ENCODE results near the gene TSPOAP1. TPM values are rescaled to one million over a fixed set of nuclear protein-coding genes. Genes with fewer than 3 reads are reported as not detected.

TSPOAP1 gene
- total and polyA plus RNA-seq, 2 of the 13 experiments (the other 11 are each of a cell fraction or from before 2014, with no cell fraction given) = not detected

GRCh38 chr17:58364270-58364942 lies 35.8 kb upstream of the TSPOAP1 start (continued):
- peak; percentile 73 for TF ChIP-seq ZNF598 (CRISPR knock-in tag; IDR thresholded peaks at IDR 0.05; ENCODE audit: borderline replicate concordance)
- TF ChIP-seq TFDP1 (CRISPR knock-in tag; IDR thresholded peaks at IDR 0.05; ENCODE audit: borderline replicate concordance) = no peak
- no peak for TF ChIP-seq ESRRA (CRISPR knock-in tag; IDR thresholded peaks at IDR 0.05; ENCODE audit: low read depth)
- no peak for TF ChIP-seq TRIM24 (CRISPR knock-in tag; IDR thresholded peaks at IDR 0.05)
- TF ChIP-seq CREB1 (IDR thresholded peaks at IDR 0.05) = no peak
- no peak for TF ChIP-seq CREB1 (CRISPR knock-in tag; IDR thresholded peaks at IDR 0.05)
- no peak for TF ChIP-seq MBD4 (IDR thresholded peaks at IDR 0.05; ENCODE audit: borderline replicate concordance, low read length)
- peak; percentile 98 for TF ChIP-seq ZNF687 (CRISPR knock-in tag; IDR thresholded peaks at IDR 0.05)
- no peak for TF ChIP-seq ZNF510 (CRISPR knock-in tag; IDR thresholded peaks at IDR 0.05; ENCODE audit: low read depth)
- TF ChIP-seq SETDB1 (CRISPR knock-in tag; IDR thresholded peaks at IDR 0.05; ENCODE audit: borderline replicate concordance) = no peak
- 0 out of 2 replicates have a peak, but pooled peaks have one; percentile 23 for TF ChIP-seq DZIP1 (CRISPR knock-in tag; IDR thresholded peaks at IDR 0.05)
- no peak for TF ChIP-seq CEBPB (IDR thresholded peaks at IDR 0.05; ENCODE audit: borderline replicate concordance, low read depth, low read length)
- TF ChIP-seq ETV6 (CRISPR knock-in tag; conservative IDR thresholded peaks at IDR 0.05) = no peak
- TF ChIP-seq ZBTB21 (CRISPR knock-in tag; IDR thresholded peaks at IDR 0.05) = no peak
- no peak for TF ChIP-seq NFE2L2 (IDR thresholded peaks at IDR 0.05; ENCODE audit: low read length)
- TF ChIP-seq ZNF451 (CRISPR knock-in tag; IDR thresholded peaks at IDR 0.05) = no peak
- no peak for TF ChIP-seq ZNF251 (CRISPR knock-in tag; IDR thresholded peaks at IDR 0.05)
- TF ChIP-seq ZBTB34 (CRISPR knock-in tag; IDR thresholded peaks at IDR 0.05) = no peak; the same call in 1 of the 2 replicates
- TF ChIP-seq MTF1 (CRISPR knock-in tag; IDR thresholded peaks at IDR 0.05) = no peak
- TF ChIP-seq NCOA1 (CRISPR knock-in tag; IDR thresholded peaks at IDR 0.05) = no peak

Measured in HepG2 (cell line).